ENCODE results near the gene IQSEC3.
"Not testable (repeated sequence)": the region's sequence is repeated elsewhere in the genome, so short reads cannot be mapped to it uniquely, and the experiment has no call there.

Gene IQSEC3

DNA sequence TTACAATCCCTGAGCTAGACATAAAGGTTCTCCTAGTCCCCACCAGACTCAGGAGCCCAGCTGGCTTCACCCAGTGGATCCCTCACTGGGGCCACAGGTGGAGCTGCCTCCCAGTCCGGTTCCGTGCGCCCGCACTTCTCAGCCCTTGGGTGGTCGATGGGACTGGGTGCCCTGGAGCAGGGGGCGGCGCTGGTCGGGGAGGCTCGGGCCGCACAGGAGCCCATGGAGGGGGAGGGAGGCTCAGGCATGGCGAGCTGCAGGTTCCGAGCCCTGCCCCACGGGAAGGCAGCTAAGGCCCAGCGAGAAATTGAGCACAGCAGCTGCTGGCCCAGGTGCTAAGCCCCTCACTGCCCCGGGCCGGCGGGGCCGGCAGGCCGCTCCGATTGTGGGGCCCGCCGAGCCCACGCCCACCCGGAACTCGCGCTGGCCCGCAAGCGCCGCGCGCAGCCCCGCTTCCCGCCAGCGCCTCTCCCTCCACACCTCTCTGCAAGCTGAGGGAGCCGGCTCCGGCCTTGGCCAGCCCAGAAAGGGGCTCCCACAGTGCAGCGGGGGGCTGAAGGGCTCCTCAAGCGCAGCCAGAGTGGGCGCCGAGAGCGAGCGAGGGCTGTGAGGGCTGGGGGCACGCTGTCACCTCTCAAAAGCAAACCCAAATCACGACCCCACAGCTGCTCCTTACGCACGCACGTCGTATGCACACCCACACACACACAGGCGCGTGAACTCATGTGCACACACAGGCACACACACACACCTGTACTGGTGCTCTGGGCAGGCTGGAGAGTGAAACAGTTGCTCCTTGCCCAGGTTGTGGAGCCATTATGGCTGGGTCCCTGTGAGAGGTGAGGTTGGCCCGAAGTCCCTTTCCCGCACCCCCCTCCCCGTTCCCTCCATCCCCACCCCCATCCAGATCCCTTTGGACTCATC, 121.7 kb downstream of the IQSEC3 start:
- peak in 4 of 10 donors; percentile 23 to 68 (median 65) for DNase-seq
- intact Hi-C loops (cut with DNase I): not testable (repeated sequence)

DNA sequence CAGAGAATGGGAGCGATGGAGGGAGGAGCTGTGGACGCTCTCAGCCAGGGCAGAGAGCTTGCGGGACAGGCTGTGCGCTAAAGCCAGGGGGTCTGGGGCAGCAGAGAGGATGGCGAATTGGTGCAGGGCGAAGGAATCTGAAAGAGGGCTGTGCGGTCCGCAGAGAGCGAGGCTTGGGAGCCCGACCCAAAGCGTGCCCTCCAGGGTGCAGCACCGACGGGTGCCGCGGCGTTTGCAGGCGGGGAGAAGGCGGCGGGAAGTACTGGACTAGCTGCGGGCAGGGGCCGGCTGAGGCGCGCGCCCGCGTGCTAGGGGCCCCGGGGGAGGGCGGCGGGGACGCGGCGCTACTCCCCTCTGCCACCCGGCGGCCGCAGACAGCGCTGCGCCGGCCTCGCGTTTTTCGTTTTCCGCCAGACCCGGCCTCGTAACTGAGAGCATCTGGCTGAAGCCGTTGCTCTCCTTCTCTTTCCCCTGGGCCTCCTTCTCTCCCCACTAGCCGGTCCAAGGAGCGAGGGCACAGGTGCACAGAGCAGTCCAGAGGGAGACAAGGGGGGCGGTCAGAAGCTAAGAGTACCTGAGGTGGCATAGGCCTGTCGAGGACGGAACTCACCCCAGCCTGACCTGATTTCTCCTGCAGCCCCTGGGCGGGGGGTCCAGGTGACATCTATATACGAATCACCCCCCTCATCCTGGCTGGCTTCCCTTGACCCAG, 122.5 kb downstream of the IQSEC3 start:
- DNase-seq: peak; percentile 50 to 97 (median 74)
- intact Hi-C loops (cut with DNase I): no loop called here

DNA sequence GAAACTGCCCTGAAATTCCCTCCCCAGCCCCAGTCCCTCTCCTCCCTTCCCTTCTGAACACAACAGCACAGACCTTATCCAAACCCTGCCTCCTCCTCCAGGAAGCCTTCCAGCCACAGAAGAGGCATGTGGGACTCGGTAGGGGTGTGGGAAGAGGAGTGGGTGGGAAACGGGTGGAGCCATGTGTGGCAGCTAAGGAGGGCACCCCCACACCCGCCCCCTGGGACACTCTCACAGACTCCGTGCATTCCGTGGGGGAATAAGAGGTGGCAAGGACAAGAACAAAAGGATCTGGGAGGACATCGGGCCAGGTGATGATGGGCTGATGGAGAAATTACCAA, 123.0 kb downstream of the IQSEC3 start:
- peak in 3 of 10 donors; percentile 9 to 46 (median 22) for DNase-seq
- intact Hi-C loops (cut with DNase I): no loop called here

DNA sequence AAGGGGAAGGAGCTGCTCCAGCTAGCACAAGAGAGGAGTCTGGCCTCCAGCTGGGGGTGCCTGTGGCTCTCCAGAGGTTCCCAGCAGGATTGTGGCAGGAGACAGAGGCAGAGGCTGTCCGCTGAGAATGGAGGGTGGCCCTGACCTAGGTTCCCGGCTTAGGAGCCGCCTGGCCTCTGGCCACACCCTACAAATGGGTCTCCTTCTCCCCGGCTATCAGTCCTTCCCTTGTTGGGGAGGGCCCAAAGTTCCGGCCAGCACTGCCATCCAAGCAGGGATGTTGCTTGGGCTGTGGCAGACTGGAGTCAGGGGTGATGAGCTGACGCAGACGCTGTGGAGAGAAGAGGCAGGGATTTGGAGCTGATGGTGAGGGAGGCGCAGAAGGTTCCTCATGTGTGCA, 124.3 kb downstream of the IQSEC3 start:
- DNase-seq: peak in 3 of 10 donors; percentile 10 to 77 (median 32)
- intact Hi-C loops (cut with DNase I): no loop called here

DNA sequence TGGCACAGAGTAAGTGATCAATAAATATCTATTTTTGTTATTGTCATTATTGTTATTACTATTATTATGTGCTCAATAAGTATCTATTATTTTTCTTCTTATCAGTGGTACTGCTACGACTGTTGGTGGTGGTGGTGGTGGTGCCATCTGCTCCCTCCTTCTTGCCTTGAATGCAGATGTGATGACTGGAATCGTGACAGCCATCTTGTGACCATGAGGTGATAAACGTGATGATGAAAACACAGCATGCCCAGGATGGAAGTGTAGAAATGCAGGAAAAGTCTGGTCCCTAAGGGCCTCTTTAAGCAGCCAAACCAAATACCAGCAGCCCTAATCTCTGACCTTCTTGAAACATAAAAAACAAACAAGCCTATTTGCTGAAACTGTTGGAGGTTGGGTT, 125.0 kb downstream of the IQSEC3 start:
- DNase-seq: no peak
- intact Hi-C loops (cut with DNase I): no loop called here

DNA sequence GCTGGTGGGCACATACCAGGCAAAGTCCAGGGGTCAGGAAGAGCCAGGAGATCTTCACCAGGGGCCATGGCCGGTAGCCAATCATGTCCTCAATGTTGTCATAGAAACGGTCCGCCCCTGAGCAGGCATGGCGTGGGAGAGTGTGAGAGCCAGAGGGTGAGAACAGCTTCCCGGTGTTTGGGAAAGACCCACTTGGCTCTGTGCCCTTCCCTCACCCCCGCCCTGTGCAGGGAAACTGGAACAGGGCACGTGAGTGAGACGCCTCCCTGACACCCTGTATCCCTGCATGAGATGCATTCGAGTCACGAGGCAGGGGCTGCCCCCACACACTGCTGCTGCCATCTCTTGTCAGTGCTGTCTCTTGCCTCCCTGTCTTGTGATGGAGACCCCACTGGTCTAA, 126.7 kb downstream of the IQSEC3 start:
- intact Hi-C loops (cut with DNase I): no loop called here
- DNase-seq: peak in 6 of 10 donors; percentile 30 to 85 (median 66)

DNA sequence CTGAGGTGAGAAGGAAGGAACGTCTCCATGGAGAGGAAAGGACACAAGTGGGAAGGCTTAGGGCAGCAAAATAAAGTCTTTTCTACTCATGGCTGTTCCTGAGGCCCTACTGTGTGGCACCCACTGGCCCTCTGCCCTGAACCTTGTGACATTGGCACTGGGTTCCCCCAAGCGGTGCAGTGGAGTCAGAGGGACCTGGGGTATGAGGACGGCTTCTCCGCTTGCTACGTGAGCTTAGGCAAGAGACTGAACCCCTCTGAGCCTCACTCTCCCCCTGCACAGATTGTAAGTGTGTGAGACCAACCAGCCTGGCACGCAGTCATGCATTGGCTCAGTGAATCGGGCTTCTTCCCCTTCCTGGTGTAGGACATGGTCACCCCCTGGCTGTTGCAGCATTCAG, 127.7 kb downstream of the IQSEC3 start:
- intact Hi-C loops (cut with DNase I): no loop called here
- peak in 3 of 10 donors; percentile 35 to 59 (median 53) for DNase-seq

DNA sequence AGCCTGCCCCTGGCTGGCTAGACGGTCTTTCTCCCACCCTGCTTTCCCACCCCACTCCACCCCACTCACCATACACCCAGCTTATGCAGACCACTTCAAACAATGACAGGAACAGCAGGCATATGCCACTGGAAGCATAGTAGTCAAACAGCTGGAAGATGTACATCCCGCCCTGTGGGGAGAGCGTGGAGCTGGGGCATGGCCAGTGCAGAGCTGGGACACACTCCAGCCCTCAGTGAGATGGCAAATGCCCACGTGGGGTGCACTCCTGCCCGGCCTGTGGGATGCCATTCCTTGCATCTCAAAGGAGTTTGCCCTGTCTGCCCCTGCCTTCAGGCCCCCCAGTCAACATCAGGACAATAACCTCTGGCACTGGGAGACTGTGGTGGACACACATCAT, 128.6 kb downstream of the IQSEC3 start:
- peak in 3 of 10 donors; percentile 48 to 86 (median 66) for DNase-seq
- intact Hi-C loops (cut with DNase I): no loop called here

DNA sequence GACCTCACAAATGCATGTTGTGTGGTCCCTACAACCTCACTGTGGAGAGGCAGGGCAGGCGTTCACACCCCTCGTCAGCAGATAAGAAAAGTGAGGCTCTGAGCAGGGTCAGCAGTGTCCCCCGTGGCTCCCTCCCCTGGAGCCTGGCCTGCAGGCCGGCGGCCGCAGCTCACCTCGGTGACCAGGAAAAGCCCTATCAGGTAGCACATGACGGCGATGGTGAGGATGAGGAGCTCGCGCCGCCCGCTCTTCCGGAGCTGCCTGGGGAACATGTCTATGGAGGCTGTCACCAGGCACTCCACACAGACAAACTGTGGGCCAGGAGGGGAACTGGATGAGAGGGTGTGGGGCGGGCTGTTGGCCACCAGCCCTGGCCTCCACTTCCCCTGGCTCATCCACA, 129.4 kb downstream of the IQSEC3 start:
- intact Hi-C loops (cut with DNase I): no loop called here
- peak in 3 of 10 donors; percentile 22 to 51 (median 23) for DNase-seq

DNA sequence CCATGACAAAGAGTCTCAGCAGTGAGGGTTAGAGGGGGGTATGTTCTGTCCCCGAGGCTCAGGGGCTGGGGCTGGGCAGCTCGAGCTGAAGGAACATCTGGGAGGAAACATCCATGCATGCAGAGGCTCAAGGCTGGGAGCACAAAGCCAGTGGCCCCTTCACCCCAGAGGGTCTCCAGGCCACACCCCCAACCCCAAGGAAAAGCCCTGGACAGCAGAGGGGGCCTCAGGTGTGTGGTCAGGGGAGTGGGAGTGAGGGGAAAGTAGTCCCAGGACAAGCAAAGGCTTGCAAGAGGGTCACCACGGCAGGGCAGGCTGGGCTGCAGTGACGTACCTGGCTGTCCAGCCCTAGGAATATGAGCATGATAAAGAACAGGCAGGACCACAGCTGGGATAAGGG, 129.9 kb downstream of the IQSEC3 start:
- peak in 2 of 10 donors; percentile 37 to 45 for DNase-seq
- intact Hi-C loops (cut with DNase I): no loop called here

DNA sequence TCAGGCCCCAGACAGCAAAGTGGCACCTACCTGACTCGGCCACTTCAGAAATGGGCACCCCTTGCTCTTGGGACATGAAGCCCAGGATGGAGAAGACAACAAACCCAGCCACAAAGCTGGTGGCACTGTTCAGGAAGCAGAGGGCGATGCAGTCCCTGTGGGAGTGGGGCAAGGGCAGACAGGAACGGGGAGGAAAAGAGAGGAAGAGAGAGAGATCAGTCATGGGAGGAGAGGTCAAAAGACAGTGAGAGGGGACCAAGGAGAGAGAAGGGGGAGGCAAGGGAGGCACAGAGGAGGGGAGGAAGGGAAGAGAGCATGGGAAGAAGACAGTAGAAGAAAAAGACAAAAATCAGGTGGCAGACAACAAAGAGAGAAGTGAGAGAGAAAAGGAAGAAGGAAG, 130.8 kb downstream of the IQSEC3 start:
- intact Hi-C loops (cut with DNase I): no loop called here
- peak in 3 of 10 donors; percentile 4 to 46 (median 7) for DNase-seq

DNA sequence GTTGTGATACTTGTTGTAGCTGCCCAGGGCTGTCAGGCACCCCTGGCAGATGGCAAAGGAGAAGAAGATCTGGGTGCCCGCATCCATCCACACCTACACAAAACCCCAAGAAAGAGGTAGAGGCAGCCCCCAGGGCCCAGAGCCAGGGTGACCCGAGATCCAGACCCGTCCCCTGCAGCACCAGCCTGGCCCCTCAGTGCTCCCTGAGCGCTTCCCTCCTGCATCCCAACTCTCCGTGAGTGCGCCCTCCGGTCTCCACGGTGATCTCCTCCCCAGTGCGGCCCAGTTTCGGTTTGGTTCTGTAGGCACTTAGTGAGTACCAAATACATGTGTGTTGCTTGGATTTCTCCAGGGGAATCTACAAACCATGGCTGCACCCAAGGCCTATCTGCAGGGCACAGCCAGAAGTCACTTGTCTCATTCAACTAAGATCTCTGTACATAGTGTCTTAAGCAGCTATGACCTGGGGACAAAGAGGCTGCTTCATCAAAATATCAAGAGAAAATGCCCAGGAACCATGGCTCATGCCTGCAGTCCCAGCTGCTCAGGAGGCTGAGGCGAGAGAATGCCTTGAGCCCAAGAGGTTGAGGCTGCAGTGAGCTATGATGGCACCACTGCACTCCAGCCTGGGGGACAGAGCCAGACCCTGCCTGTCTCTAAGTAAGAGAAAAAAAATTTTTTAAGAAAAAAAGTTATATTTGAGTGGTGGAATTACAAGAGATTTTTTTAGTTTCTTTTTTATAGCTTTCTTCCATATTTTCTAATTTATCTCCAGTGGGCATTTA, 131.5 kb downstream of the IQSEC3 start:
- peak in 3 of 10 donors; percentile 70 to 76 (median 75) for DNase-seq
- intact Hi-C loops (cut with DNase I): no loop called here

DNA sequence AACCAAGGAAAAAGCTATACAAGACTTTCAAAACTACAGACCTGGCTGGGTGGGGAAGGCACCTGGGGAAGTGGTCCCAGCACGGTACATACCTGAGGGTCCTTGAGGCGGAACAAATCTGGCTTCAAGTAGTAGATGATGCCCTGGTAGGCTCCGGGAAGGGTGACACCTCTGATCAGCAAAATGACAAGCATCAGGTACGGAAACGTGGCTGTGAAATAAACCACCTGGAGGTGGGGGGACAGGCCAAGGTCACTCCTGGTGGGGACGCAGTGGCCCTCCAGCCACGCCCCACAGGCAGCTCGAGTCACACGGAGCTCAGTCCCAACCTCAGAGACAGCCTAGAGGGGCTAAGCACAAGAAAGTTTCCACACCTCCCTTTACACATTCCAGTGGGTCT, 132.1 kb downstream of the IQSEC3 start:
- peak in 3 of 10 donors; percentile 30 to 63 (median 40) for DNase-seq
- intact Hi-C loops (cut with DNase I): no loop called here

DNA sequence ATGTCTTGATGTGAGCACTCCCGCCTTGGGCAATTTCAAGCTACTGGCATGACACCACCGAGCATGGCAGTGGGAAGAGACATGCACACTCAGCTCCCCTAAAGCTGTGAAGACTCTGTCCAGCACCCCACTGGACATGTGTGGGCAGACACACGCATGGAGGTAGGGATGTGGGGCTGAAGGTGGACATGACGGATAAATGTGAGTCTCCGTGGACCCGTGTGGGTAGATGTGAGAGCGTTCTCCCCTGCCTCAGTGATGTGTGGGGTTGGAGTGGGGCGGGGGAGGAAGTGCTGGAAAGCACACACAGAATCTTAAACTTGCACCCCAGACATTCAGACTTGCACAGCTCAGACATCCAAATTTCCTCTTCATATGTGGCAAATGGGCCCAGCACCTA, 134.8 kb downstream of the IQSEC3 start:
- intact Hi-C loops (cut with DNase I): no loop called here
- DNase-seq: peak in 3 of 10 donors; percentile 10 to 72 (median 56)

DNA sequence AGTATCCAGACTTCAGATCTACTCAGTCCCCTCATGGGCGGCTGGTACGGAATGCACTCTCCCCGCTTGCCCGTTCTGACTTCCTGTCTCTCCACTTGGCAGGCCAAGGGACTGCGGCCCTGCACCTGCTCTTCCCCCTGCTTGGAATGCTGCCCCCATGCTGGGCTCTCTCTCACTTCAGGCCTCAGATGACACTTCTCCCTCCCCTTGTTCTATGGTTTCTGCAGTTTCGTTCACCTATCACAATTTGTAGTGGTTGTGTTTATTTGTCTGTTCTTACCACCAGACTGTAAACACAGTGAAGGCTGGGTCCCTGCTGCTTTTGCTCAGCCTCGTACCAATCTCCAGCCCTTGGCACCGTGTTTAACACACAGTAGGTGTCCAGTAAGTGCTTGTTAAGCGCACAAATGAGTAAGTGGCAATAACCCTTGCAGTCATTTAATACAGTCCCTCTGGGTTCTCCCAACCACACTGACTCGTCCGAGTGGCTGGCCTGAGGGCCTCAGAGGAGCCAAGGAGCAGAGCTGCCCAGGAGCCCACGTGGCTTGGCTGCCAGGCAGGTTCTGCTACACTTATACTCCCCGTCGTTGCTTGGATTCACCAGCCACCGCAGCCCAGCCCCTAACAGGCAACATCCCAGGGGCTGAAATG, 135.6 kb downstream of the IQSEC3 start:
- intact Hi-C loops (cut with DNase I): no loop called here
- DNase-seq: peak in 3 of 10 donors; percentile 68 to 87 (median 77)

DNA sequence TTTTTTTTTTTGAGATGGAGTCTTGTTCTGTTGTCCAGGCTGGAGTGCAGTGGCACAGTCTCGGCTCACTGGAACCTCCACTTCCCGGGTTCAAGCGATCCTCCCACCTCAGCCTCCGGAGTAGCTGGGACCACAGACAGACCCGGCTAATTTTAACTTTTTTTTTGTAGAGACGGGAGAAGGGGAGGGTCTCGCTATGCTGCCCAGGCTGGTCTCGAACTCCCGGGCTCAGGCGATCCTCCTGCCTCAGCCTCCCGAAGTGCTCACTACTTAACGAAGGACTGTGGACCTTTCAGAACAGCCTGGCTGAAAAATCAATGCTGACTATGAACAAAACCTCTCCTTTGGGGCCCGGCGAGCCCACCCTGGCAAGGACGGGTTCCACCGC, 136.5 kb downstream of the IQSEC3 start:
- peak in 2 of 10 donors; percentile 31 to 58 for DNase-seq
- intact Hi-C loops (cut with DNase I): no loop called here

DNA sequence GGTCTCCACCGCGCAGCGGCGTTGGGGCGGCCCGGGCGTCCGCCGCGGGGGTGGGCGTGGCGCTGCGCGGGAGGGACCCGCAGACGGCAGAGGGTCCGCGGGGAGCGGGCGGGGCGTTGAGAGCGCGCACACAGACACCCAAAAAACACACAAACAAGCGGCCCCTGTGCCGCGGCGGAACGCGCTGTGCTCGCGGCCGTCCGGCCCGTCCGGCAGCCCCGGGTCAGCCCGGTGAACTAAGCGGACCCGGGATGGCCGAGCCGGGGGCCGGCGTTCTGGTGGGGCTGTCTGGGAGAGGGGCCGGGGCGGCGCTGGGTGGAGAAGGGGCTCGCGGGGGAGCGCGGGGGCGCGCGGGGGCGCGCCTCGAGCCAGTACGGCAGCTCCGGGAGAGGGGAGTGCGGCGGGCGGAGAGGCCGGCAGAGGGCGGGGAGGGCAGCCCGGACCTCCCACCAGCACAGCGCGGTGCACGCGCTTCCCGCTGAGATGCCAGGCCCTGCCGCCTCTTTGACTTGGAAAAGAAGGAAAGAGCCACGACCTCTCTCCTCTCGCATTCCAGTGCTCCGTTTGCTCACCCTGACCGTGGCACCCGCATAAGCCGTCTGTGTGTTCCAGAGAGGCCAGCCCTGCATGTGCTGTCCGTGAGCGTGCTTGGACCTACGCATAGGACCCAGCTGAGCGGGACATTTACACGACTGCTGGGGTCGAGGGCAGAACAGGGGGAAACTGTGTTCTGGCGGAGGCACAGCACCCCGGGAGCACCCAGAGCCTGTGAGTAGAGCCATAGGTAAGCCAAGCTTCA, 137.1 kb downstream of the IQSEC3 start:
- DNase-seq: peak in 8 of 10 donors; percentile 37 to 95 (median 65)
- intact Hi-C loops (cut with DNase I): no loop called here

DNA sequence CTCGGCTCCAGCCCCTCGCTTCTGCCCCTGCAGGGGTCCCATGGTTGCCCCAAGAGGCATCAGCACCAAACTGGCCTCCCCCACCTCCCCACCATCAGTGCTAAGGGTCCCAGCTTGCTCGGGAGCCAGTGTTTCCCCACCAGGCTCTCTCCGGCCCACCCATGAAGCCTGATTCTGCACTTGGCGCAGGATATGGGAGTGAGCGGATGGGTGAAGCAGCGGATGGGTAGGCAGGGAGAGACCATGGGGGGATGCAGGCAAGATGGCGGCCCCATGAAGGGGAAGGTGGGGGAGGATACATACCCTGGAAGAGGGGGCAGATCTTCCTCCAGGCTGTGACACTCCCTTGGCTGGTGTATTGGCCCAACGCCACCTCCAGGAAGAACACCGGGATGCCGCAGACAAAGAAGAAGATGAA, 137.7 kb downstream of the IQSEC3 start:
- intact Hi-C loops (cut with DNase I): no loop called here

DNA sequence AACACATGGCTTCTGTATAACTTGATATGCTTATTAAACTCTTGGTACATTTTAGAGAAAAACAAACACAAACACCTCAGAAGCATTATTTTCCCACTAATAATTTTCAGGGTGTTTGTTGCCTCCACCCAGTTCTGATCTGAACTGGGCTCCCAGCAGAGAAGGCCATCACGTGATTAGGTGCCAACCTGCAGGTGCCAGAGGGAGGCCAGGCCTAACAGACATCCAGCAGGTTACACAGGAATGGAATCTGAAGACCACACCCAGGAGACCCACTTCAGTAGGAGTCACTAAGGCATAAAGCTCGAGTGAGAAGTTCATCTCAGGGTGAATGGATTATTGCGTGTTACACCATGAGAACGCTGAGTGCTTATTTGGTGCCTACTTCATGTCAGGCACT, 138.5 kb downstream of the IQSEC3 start:
- DNase-seq: peak in 3 of 10 donors; percentile 7 to 44 (median 43)
- intact Hi-C loops (cut with DNase I): no loop called here

More for the DNA sequence above, 137.7 kb downstream of the IQSEC3 start:
- DNase-seq: peak in 3 of 10 donors; percentile 59 to 73 (median 64)
